Caco-2 (cell line): ENCODE data around the gene PCNX1. TPM values are rescaled to one million over a fixed set of nuclear protein-coding genes. Genes with fewer than 3 reads are reported as not detected.

Experiments used
- BruUV-seq: library from RNA; stranded (reverse); fragments of 400-500 nt; replicated peaks from 2 replicates; lab custom pipeline; 2021; lab: Mats Ljungman, UMichigan
- CTCF ChIA-PET: fragments of 300-600 bp; sonication (Branson Sonifier 250); formaldehyde crosslinking; loops from one replicate; lab custom pipeline; 2022; ENCODE audit warnings: antibody characterized with exemption; lab: Charles Lee
- POLR2A ChIA-PET: fragments of 300-600 bp; sonication (Branson Sonifier 250); formaldehyde crosslinking; loops from one replicate; lab custom pipeline; 2022; ENCODE audit warnings: antibody characterized with exemption; lab: Charles Lee
- DNase-seq, 2 experiments: peaks; one replicate each; pipeline versions ENCODE4 v3.0.0 to v3.0.0-alpha.2; 2020 to 2022
- H3K27me3 ChIP-seq: replicated peaks from 2 replicates; pipeline ENCODE4 v1.6.0; 2011; ENCODE audit warnings: low read length; ENCODE audit not compliant: control insufficient read depth, insufficient read depth
- H3K36me3 ChIP-seq: 2 replicates; pipeline ENCODE4 v1.5.1; 2011; ENCODE audit warnings: low read length; ENCODE audit not compliant: control insufficient read depth, insufficient read depth
- H3K4me1 ChIP-seq: fragments of 250-450 bp; sonication (Bioruptor Pico); 2 replicates; pipeline ENCODE4 v1.5.1; 2020; ENCODE audit warnings: mild to moderate bottlenecking
- H3K4me3 ChIP-seq: 2 replicates; pipeline ENCODE4 v1.5.1; 2011; ENCODE audit warnings: low read depth, mild to moderate bottlenecking, control low read depth, low read length
- H3K9me3 ChIP-seq: fragments of 250-450 bp; sonication (Bioruptor Pico); 2 replicates; pipeline ENCODE4 v1.5.1; 2020; ENCODE audit warnings: mild to moderate bottlenecking, moderate library complexity
- H3K27ac Mint-ChIP-seq: one replicate; pipeline ENCODE4 v1.8.0; 2022; ENCODE audit warnings: mixed read lengths; ENCODE audit not compliant: unreplicated experiment
- H3K27me3 Mint-ChIP-seq: one replicate; pipeline ENCODE4 v1.8.0; 2022; ENCODE audit warnings: mixed read lengths; ENCODE audit not compliant: insufficient read depth, unreplicated experiment
- H3K36me3 Mint-ChIP-seq: one replicate; pipeline ENCODE4 v1.8.0; 2022; ENCODE audit warnings: mild to moderate bottlenecking, mixed read lengths; ENCODE audit not compliant: insufficient read depth, unreplicated experiment
- H3K4me1 Mint-ChIP-seq: one replicate; pipeline ENCODE4 v1.8.0; 2022; ENCODE audit warnings: low read depth, mixed read lengths; ENCODE audit not compliant: unreplicated experiment
- H3K4me3 Mint-ChIP-seq: one replicate; pipeline ENCODE4 v1.8.0; 2022; ENCODE audit warnings: mild to moderate bottlenecking, moderate library complexity, mixed read lengths; ENCODE audit not compliant: unreplicated experiment
- H3K9me3 Mint-ChIP-seq: one replicate; pipeline ENCODE4 v1.8.0; 2022; ENCODE audit warnings: mixed read lengths; ENCODE audit not compliant: unreplicated experiment
- intact Hi-C: fragments of 100-400 bp; cut with micrococcal nuclease; formaldehyde crosslinking; loops from one replicate; pipeline ENCODE4 v1.10.0; 2022; ENCODE audit not compliant: unreplicated experiment
- total RNA-seq: library from RNA; stranded (reverse); gene quantifications from 2 replicates; pipeline ENCODE4 v1.2.3, GENCODE V29; 2022
- TF ChIP-seq, protein P1 (sequence below), 2 experiments: fragments of 200-600 bp in 1 of 2; IDR thresholded peaks; 1 replicate in 1 of 2; 2 replicates in 1 of 2; pipeline versions ENCODE4 v1.5.1 to v1.8.0; 2011 to 2022; ENCODE audit warnings: antibody characterized with exemption in 1 of 2, control low read depth in 1 of 2, inconsistent platforms in 1 of 2, low read depth in 1 of 2, low read length in 1 of 2, mild to moderate bottlenecking in 1 of 2, moderate library complexity in 1 of 2; ENCODE audit not compliant: insufficient read depth in 1 of 2, severe bottlenecking in 1 of 2, unreplicated experiment in 1 of 2

Gene PCNX1
- total RNA-seq, 1 experiment from 2014 or later: 29.0 TPM

DNA sequence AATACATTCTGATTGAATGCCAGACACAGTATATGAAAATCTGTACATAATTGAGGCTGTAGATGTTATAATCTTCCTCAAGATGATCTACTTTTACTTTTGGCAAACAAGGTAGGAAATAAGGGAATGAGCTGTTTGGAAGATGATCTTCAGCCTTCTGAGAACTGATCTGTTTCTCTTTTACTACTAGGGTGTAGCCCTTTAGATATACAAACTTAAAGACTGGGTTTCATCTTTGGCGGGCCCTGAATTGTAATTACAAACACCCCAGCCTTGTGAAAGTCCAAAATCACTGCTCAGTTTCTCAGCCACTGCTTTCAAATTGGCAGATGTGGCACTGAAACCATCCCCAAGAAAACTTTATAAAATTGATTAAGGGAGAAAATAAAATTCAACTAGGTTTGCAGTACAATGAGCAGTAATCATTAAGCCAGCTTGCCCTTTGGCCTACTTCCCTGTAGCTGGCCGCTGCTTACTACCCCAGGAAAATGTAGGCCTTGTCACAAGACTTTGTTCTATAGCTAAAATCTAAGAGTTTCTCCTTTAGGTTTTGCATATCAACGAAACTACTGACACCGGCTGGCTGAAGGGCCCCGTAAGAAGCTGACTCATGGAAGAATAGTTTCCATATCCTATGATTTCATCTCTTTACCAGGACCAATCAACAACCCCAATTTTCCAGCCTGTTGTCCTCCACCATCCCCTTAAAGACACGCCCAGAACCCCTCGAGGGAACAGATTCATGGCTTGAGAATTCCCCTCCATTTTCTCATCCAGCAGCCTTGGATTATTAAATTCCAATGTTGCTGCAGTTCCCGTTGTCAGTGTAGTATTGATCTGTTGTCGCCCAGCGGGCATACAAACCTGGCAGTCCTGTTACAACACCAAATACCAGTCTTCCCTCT is 210.8 kb downstream of the PCNX1 start:
- Mint-ChIP-seq H3K27ac (peak overlapping the region; percentile 79), H3K27me3 (no peaks in the 10 kb centered on the region), H3K36me3 (peaks cover 31% of the 10 kb centered on the region), H3K4me1 (peaks cover 38% of the 10 kb centered on the region), H3K9me3 (no peaks in the 10 kb centered on the region), H3K4me3 (peak overlapping the region; percentile 46)
- H3K27me3 ChIP-seq: no peaks in the 10 kb centered on the region
- CTCF ChIA-PET: no interaction called here
- peak in 1 of 2 experiments; percentile 61 for DNase-seq
- H3K36me3 ChIP-seq: no peaks in the 10 kb centered on the region
- no peak overlapping the region for H3K4me3 ChIP-seq
- intact Hi-C loops: loop anchor here (2.0 kb wide), 1 partner anchor 57 kb away; no protein-coding TSS in a partner anchor
- no peaks in the 10 kb centered on the region for H3K9me3 ChIP-seq
- TF ChIP-seq, protein P1, sequence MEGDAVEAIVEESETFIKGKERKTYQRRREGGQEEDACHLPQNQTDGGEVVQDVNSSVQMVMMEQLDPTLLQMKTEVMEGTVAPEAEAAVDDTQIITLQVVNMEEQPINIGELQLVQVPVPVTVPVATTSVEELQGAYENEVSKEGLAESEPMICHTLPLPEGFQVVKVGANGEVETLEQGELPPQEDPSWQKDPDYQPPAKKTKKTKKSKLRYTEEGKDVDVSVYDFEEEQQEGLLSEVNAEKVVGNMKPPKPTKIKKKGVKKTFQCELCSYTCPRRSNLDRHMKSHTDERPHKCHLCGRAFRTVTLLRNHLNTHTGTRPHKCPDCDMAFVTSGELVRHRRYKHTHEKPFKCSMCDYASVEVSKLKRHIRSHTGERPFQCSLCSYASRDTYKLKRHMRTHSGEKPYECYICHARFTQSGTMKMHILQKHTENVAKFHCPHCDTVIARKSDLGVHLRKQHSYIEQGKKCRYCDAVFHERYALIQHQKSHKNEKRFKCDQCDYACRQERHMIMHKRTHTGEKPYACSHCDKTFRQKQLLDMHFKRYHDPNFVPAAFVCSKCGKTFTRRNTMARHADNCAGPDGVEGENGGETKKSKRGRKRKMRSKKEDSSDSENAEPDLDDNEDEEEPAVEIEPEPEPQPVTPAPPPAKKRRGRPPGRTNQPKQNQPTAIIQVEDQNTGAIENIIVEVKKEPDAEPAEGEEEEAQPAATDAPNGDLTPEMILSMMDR (IDR thresholded peaks at IDR 0.05; ENCODE audit: insufficient read depth in 1 of 2, low read depth in 1 of 2, low read length in 1 of 2, severe bottlenecking in 1 of 2, unreplicated experiment in 1 of 2): no peak
- no TSS peak for BruUV-seq
- POLR2A ChIA-PET: no interaction called here
- peaks cover 60% of the 10 kb centered on the region for H3K4me1 ChIP-seq

DNA sequence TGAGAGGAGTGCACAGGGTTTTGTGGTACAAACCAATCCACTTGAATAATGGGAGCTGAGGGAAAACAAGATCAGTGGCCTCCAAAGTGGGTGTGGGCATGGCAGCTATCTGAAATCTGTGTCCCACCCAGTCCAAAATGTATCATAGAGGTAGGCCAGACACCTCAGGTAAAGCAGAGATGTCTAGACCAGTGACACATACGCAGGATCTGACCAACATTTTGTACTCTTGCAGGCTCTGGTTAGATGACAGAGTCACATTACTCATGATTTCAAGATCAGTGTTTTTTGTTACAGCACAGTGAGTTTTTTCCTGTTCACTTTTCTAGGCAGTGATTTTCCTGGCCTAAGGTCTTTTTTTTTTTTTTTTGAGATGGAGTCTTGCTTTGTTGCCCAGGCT is 211.8 kb downstream of the PCNX1 start:
- no peak overlapping the region for H3K4me3 ChIP-seq
- DNase-seq: no peak
- H3K36me3 ChIP-seq: no peaks in the 10 kb centered on the region
- ChIA-PET POLR2A (no interaction called here), CTCF (interaction anchor here (1.1 kb wide), 1 partner anchor 15 kb away, joined by 3 read pairs; no protein-coding TSS in a partner anchor)
- intact Hi-C loops: no loop called here
- Mint-ChIP-seq H3K4me1 (peaks cover 39% of the 10 kb centered on the region), H3K27ac (peak overlapping the region; percentile 79), H3K4me3 (no peak overlapping the region), H3K27me3 (no peaks in the 10 kb centered on the region), H3K9me3 (no peaks in the 10 kb centered on the region), H3K36me3 (peaks cover 22% of the 10 kb centered on the region)
- TF ChIP-seq, protein P1 (IDR thresholded peaks at IDR 0.05; ENCODE audit: insufficient read depth in 1 of 2, low read depth in 1 of 2, low read length in 1 of 2, severe bottlenecking in 1 of 2, unreplicated experiment in 1 of 2): no peak
- BruUV-seq: no TSS peak
- H3K4me1 ChIP-seq: peaks cover 63% of the 10 kb centered on the region
- H3K27me3 ChIP-seq: no peaks in the 10 kb centered on the region
- H3K9me3 ChIP-seq: no peaks in the 10 kb centered on the region

DNA sequence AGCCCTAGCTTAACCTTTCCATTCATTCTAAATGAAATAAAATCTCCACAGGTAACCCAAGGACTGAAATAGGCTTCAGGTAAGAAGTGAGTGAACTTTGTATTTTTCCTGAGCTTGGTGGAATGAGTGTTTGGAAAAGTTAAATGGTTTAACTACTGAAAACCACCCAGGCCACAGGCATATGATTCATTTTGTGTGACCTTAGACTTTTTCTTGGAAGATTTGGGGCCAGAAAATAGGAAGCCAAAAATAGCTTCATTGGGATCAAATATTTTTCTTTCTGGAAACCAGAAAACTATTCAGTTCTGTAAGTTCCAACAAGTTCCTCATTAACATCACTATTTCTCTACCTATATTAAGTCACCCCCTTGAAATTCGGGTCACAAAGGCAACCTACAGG is 212.6 kb downstream of the PCNX1 start:
- H3K9me3 Mint-ChIP-seq: peaks cover 7% of the 10 kb centered on the region
- no peaks in the 10 kb centered on the region for H3K36me3 ChIP-seq
- H3K9me3 ChIP-seq: no peaks in the 10 kb centered on the region
- H3K4me3 ChIP-seq: no peak overlapping the region
- no peaks in the 10 kb centered on the region for H3K27me3 Mint-ChIP-seq
- no peaks in the 10 kb centered on the region for H3K27me3 ChIP-seq
- H3K4me1 Mint-ChIP-seq: peaks cover 32% of the 10 kb centered on the region
- intact Hi-C loops: no loop called here
- CTCF ChIA-PET: interaction anchor here (1.1 kb wide), 1 partner anchor 16 kb away, joined by 3 read pairs; no protein-coding TSS in a partner anchor
- no peak overlapping the region for H3K4me3 Mint-ChIP-seq
- no TSS peak for BruUV-seq
- no peak for DNase-seq
- H3K36me3 Mint-ChIP-seq: peaks cover 20% of the 10 kb centered on the region
- no peak overlapping the region for H3K27ac Mint-ChIP-seq
- TF ChIP-seq, protein P1 (IDR thresholded peaks at IDR 0.05; ENCODE audit: insufficient read depth in 1 of 2, low read depth in 1 of 2, low read length in 1 of 2, severe bottlenecking in 1 of 2, unreplicated experiment in 1 of 2): no peak
- H3K4me1 ChIP-seq: peaks cover 55% of the 10 kb centered on the region
- POLR2A ChIA-PET: no interaction called here
